Ovary (tissue), 9 donors: Measurements from ENCODE around the gene XKR7. TPM values are rescaled to one million over a fixed set of nuclear protein-coding genes. Genes with fewer than 3 reads are reported as not detected.
A peak's percentile ranks its signal among the peaks of the same experiment; 100 is the strongest.

Source experiments
- DNase-seq, 5 donors: peaks; one replicate each; pipeline ENCODE4 v3.0.0-alpha.2; 2019 to 2020
- H3K27ac ChIP-seq, 2 donors: fragments of 200-600 bp; one replicate each; pipeline versions ENCODE4 v1.5.1 to v1.8.0; 2019 to 2022
- H3K27me3 ChIP-seq: fragments of 200-600 bp; one replicate; pipeline ENCODE4 v1.8.0; 2022
- H3K36me3 ChIP-seq: fragments of 200-600 bp; sonication (generic); one replicate; pipeline ENCODE4 v1.5.1; 2019
- H3K4me1 ChIP-seq: one replicate; pipeline ENCODE4 v1.8.1; 2013; ENCODE audit warnings: mild to moderate bottlenecking, moderate library complexity; ENCODE audit not compliant: insufficient read depth
- H3K4me3 ChIP-seq: fragments of 200-600 bp; sonication (generic); one replicate; pipeline ENCODE4 v1.5.1; 2017
- H3K9me3 ChIP-seq, 2 donors: fragments of 200-600 bp in 1 of 2; sonication (generic) in 1 of 2; one replicate each; pipeline versions ENCODE4 v1.5.1 to v1.8.1; 2013 to 2019; ENCODE audit warnings: mild to moderate bottlenecking in 1 of 2, moderate library complexity in 1 of 2
- EP300 ChIP-seq: sonication (generic); formaldehyde crosslinking; IDR thresholded peaks from one replicate; pipeline ENCODE4 v1.6.1; 2017; ENCODE audit warnings: antibody characterized with exemption
- POLR2A ChIP-seq: fragments of 450-650 bp; IDR thresholded peaks from one replicate; pipeline ENCODE4 v1.6.1; 2017; ENCODE audit warnings: antibody characterized with exemption, mild to moderate bottlenecking, moderate library complexity
- WGBS, 3 donors: extraction: QIAGEN DNeasy Blood & Tissue Kit in 1 of 3; methylation state at CpG; one replicate each; pipeline versions ENCODE4 v1.1.5 to v1.1.7; 2013 to 2017; 5-methylcytosine and 5-hydroxymethylcytosine counted together
- intact Hi-C, 4 donors: fragments of 100-400 bp; cut with DNase I; formaldehyde crosslinking; loops; one replicate each; pipeline versions ENCODE4 v1.11.0 to v1.15.1; 2022 to 2023
- polyA plus RNA-seq, 2 donors: library from polyadenylated mRNA; stranded (reverse); fragments of 200-250 nt in 1 of 2; fragments of 350-450 nt in 1 of 2; fragmentation: Illumina TruSeq in 1 of 2; extraction: RNeasy Lipid Tissue Mini Kit (QIAGEN cat#74804) in 1 of 2; gene quantifications; one replicate each; pipeline ENCODE4 v1.2.3, GENCODE V29; 2013 to 2014
- total RNA-seq, 7 donors: library from RNA; depleted of rRNA in 2 of 7; stranded (reverse); fragments of >200 nt in 2 of 7; fragmentation: NEBNext Ultra II Directional in 3 of 7; extraction: Animal tissue kit (Norgen Biotek cat#: 25700) in 3 of 7; gene quantifications; one replicate each; pipeline versions ENCODE4 v1.1.0 to v1.2.4, GENCODE V29; 2016 to 2023
- TF ChIP-seq, protein P1 (sequence below), 3 donors: fragments of 450-650 bp in 2 of 3; fragments of 200-600 bp in 1 of 3; IDR thresholded peaks; one replicate each; pipeline versions ENCODE4 v1.5.1 to v1.8.0; 2016 to 2022; ENCODE audit warnings: antibody characterized with exemption in 3 of 3, mild to moderate bottlenecking in 1 of 3
- donor health status: DM: no; HTN: no; CAD: no; lungs with moderate emphysema.
- donor health status: DM: no; HTN: no; CAD: no.
- donor health status: Bipolar disorder and iron deficiency.
- donor health status: DM: yes; HTN: yes; CAD: no.
- donor health status: DM: no; HTN: no; CAD: no.
- donor health status: DM: yes; HTN: yes; CAD: no.

The XKR7 gene
- total and polyA plus RNA-seq, 9 donors: not detected

DNA sequence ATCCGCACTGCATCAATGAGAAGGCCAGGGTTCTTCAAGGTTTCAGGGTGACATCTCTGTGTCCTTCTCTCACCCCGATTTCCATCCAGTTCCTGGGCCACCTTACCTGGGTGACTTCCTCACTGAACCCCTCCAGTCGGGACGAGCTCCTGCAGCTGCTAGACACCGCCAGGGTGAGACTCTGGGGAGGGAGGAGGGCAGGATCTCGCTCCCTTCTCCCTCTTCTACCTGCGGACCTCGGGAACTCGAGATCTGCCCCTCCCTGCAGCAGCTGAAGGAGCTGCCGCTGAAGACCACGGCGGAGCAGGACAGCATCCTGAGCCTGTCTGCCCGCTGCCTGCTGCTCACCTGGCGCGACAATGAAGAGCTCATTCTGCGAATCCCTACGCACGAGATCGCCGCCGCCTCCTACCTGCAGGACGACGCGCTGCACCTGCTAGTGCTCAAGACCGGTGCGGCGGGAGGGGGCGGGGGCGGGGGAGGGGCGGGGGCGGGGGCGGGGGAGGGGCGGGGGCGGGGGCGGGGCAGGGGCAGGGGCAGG, 49.8 kb downstream of the XKR7 start:
- TF ChIP-seq EP300 (no peak), POLR2A (no peak)
- TF ChIP-seq, protein P1, sequence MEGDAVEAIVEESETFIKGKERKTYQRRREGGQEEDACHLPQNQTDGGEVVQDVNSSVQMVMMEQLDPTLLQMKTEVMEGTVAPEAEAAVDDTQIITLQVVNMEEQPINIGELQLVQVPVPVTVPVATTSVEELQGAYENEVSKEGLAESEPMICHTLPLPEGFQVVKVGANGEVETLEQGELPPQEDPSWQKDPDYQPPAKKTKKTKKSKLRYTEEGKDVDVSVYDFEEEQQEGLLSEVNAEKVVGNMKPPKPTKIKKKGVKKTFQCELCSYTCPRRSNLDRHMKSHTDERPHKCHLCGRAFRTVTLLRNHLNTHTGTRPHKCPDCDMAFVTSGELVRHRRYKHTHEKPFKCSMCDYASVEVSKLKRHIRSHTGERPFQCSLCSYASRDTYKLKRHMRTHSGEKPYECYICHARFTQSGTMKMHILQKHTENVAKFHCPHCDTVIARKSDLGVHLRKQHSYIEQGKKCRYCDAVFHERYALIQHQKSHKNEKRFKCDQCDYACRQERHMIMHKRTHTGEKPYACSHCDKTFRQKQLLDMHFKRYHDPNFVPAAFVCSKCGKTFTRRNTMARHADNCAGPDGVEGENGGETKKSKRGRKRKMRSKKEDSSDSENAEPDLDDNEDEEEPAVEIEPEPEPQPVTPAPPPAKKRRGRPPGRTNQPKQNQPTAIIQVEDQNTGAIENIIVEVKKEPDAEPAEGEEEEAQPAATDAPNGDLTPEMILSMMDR (IDR thresholded peaks at IDR 0.05): no peak
- H3K36me3 ChIP-seq: no peaks in the 10 kb centered on the region
- 11 to 21% (median 11%) methylated on average over 32 to 35 of the region's 35 CpGs for WGBS, 3 donors
- peaks cover 1% of the 10 kb centered on the region for H3K4me1 ChIP-seq
- no peak overlapping the region for H3K27ac ChIP-seq
- intact Hi-C loops: no loop called here
- H3K27me3 ChIP-seq: peaks cover 2% of the 10 kb centered on the region
- H3K9me3 ChIP-seq: no peaks in the 10 kb centered on the region
- H3K4me3 ChIP-seq: no peak overlapping the region
- DNase-seq: no peak

DNA sequence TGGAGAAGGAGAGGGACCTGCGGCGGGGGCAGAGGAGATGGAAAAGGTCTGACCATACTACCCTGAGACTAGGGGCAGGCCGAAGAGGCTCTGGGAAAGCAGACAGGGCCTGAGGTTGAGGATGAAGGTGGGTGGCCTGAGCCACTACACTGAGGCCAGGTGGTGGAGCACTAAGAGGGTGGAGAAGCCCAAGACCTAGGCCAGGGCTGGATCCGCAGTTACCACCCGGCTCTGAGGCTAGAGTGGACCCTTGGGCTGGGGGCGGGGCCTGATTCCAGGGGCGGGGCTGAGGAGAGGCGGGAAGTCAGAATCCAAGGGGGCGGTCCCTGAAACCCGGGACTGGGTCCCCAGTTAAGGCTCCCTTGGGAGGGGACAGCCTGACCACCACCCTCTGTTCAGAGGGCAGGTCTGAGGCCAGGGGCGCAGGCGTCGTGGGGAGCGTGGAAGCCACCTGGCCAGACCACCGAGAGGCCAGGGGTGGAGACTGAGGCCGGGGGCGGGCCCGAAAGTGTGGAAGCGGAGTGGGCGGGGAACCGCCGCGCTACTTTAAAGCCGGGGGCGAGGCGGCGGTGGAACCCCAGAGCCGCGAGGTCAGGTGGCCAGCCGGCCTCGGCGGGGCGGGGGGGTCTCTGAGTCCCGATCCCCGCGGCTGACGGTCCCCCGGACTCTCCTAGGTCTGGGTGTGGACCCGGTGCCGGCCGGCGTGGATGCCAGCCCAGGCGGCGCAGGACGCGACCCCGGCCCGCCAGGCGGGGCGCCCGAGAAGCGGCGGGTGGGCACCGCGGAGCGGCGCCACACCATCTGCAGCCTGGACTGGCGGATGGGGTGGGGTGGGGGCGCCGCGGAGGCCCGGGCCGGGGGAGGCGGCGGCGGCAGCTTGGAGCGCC, 50.6 kb downstream of the XKR7 start:
- Histone ChIP-seq H3K4me3 (peak overlapping the region; percentile 28), H3K27ac (no peak overlapping the region), H3K36me3 (no peaks in the 10 kb centered on the region), H3K27me3 (peaks cover 2% of the 10 kb centered on the region), H3K4me1 (peaks cover 1% of the 10 kb centered on the region), H3K9me3 (no peaks in the 10 kb centered on the region)
- peak in 4 of 5 donors; percentile 31 to 56 (median 42) for DNase-seq
- WGBS, 3 donors: 1 to 2% (median 1%) methylated on average over 35 to 67 of the region's 67 CpGs
- intact Hi-C loops: no loop called here
- TF ChIP-seq EP300 (no peak), POLR2A (no peak)
- TF ChIP-seq, protein P1 (IDR thresholded peaks at IDR 0.05): no peak

DNA sequence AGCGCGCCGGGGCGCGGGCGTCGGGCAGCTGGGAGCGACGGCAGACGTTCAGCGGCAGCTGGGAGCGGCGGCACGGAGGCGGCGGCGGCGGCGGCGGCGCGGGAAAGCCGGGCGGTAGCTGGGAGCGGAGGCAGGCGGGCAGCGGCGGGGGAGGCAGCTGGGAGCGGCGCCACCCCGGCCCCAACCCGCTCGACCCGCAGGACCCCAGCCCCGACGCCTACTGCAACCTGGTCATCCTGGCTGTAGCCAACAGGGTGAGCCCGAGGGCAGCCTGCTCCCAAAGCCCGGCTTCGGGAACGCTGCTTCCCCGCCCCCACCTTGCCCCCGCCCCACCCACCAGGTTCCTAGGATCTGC, 51.2 kb downstream of the XKR7 start:
- 0 to 1% (median 0%) methylated on average over 34 to 42 of the region's 42 CpGs for WGBS, 3 donors
- no peak for DNase-seq
- TF ChIP-seq POLR2A: no peak
- TF ChIP-seq EP300: no peak
- TF ChIP-seq, protein P1 (IDR thresholded peaks at IDR 0.05): no peak
- Histone ChIP-seq H3K9me3 (no peaks in the 10 kb centered on the region), H3K27ac (no peak overlapping the region), H3K4me1 (peaks cover 1% of the 10 kb centered on the region), H3K27me3 (peaks cover 2% of the 10 kb centered on the region), H3K4me3 (no peak overlapping the region), H3K36me3 (no peaks in the 10 kb centered on the region)
- intact Hi-C loops: no loop called here

DNA sequence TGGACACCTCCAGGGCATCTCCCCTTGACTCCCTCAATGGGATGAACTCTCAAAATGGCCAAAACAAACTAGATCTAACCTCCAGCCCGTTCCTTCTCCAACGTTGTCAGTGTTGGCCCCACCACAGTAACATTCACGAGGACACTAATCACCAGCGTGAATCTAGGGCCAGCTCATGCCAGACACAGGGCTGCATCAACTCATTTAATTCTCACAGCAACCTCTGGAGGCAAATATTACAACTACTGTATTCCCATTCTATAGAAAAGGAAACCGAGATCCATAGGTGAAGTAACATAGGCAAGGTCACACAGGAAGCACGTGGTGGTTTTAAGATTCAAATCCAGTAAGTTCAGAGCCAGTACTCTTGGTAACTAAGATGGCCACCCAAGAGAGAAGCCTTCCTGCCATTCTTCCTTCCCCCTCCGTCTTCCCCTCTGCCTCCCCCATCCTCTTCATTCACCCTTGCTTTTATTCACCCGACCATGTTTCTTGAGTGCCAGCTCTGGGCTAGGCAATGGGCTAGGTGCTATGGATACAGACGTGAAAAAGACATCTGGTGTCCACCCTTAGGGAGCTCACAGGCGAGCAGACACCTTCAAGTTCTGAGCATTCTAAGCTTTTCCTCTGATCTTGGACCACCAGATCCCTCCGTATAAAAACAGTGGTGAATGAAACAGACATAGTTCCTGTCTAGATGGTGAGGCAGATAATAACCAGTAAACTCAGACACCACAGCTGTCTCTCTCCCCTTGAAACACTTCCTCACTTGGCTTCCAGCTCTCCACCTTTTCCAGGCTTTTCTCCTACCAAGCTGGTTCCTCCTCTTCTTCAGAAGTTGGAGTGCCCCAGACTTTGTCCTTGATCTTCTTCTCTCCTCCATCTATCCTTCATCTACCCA, 51.9 kb downstream of the XKR7 start:
- Histone ChIP-seq H3K9me3 (no peaks in the 10 kb centered on the region), H3K36me3 (no peaks in the 10 kb centered on the region), H3K4me3 (no peak overlapping the region), H3K4me1 (peaks cover 1% of the 10 kb centered on the region), H3K27me3 (peaks cover 2% of the 10 kb centered on the region), H3K27ac (no peak overlapping the region)
- no peak for DNase-seq
- TF ChIP-seq EP300 (no peak), POLR2A (no peak)
- TF ChIP-seq, protein P1 (IDR thresholded peaks at IDR 0.05): no peak
- intact Hi-C loops: no loop called here
- WGBS, 3 donors: 30 to 36% (median 33%) methylated on average over 11 of the region's 11 CpGs
